ENCODE data around the gene FOXI2.

Gene FOXI2

GRCh38 chr10:127734753-127735152 is 2.2 kb upstream of the FOXI2 start:
- Histone ChIP-seq H3K36me3 (ENCODE audit: insufficient read depth, low read length) (no peaks in the 10 kb centered on the region), H3K9me2 (replicated peaks; ENCODE audit: low read depth, low read length) (no peaks in the 10 kb centered on the region), H2AFZ (ENCODE audit: low read length) (no peak overlapping the region), H3K9me3 (ENCODE audit: insufficient read depth, low read depth, low read length) (no peaks in the 10 kb centered on the region), H3K27me3 (ENCODE audit: insufficient read depth, low read length, poor library complexity, severe bottlenecking) (no peaks in the 10 kb centered on the region), H3K4me1 (ENCODE audit: insufficient read depth, low read length, poor library complexity, severe bottlenecking) (no peaks in the 10 kb centered on the region), H3K79me2 (ENCODE audit: insufficient read depth, low read length) (no peaks in the 10 kb centered on the region), H3K4me2 (ENCODE audit: low read depth, low read length, poor library complexity, severe bottlenecking) (no peak overlapping the region), H3K4me3 (ENCODE audit: low read length, poor library complexity, severe bottlenecking) (no peak overlapping the region), H3F3A (ENCODE audit: low read depth) (no peaks in the 10 kb centered on the region), H3K9ac (ENCODE audit: low read depth, low read length, poor library complexity, severe bottlenecking) (no peak overlapping the region), H4K20me1 (ENCODE audit: insufficient read depth, low read length, poor library complexity, severe bottlenecking) (no peaks in the 10 kb centered on the region)
- no peak for TF ChIP-seq CTCF (conservative IDR thresholded peaks at IDR 0.05; ENCODE audit: low read length)
- TF ChIP-seq EZH2phosphoT487 (IDR thresholded peaks at IDR 0.05; ENCODE audit: borderline replicate concordance) = no peak

GRCh38 chr10:127735156-127735555 is 1.8 kb upstream of the FOXI2 start:
- TF ChIP-seq CTCF (conservative IDR thresholded peaks at IDR 0.05; ENCODE audit: low read length) (no peak), EZH2phosphoT487 (IDR thresholded peaks at IDR 0.05; ENCODE audit: borderline replicate concordance) (no peak)
- no peaks in the 10 kb centered on the region for H3F3A ChIP-seq (ENCODE audit: low read depth)
- no peaks in the 10 kb centered on the region for H4K20me1 ChIP-seq (ENCODE audit: insufficient read depth, low read length, poor library complexity, severe bottlenecking)
- no peak overlapping the region for H3K4me3 ChIP-seq (ENCODE audit: low read length, poor library complexity, severe bottlenecking)
- H3K9me3 ChIP-seq (ENCODE audit: insufficient read depth, low read depth, low read length) = no peaks in the 10 kb centered on the region
- no peaks in the 10 kb centered on the region for H3K79me2 ChIP-seq (ENCODE audit: insufficient read depth, low read length)
- no peak overlapping the region for H3K4me2 ChIP-seq (ENCODE audit: low read depth, low read length, poor library complexity, severe bottlenecking)
- H2AFZ ChIP-seq (ENCODE audit: low read length) = no peak overlapping the region
- H3K9ac ChIP-seq (ENCODE audit: low read depth, low read length, poor library complexity, severe bottlenecking) = no peak overlapping the region
- H3K4me1 ChIP-seq (ENCODE audit: insufficient read depth, low read length, poor library complexity, severe bottlenecking) = no peaks in the 10 kb centered on the region
- H3K36me3 ChIP-seq (ENCODE audit: insufficient read depth, low read length) = no peaks in the 10 kb centered on the region
- no peaks in the 10 kb centered on the region for H3K9me2 ChIP-seq (replicated peaks; ENCODE audit: low read depth, low read length)
- no peaks in the 10 kb centered on the region for H3K27me3 ChIP-seq (ENCODE audit: insufficient read depth, low read length, poor library complexity, severe bottlenecking)

DNA sequence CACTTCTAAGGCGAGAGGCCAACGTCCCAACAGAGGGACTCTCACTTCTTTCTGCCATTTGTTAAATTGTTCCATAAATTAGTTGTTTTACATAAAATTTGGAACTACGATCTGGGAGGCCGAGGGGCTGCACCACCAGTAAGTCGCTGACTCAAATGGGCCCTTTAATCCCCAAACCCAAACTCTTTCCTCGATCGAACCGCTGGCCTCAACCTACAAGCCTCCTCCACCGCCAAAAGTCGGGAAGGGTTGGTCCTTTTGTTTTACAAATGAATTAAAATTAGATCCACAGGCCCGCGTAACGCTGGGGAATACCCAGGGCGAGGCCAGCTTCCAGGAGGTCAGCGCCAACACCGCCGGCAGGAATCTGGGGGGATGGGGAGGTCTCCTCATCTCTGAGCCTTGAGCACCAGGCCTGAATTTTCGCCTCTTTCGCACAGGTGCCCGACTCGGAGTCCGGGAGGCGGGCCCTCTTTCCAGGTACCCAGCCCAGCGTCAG is 1.2 kb upstream of the FOXI2 start:
- Histone ChIP-seq H3K27me3 (ENCODE audit: insufficient read depth, low read length, poor library complexity, severe bottlenecking) (no peaks in the 10 kb centered on the region), H3K9me3 (ENCODE audit: insufficient read depth, low read depth, low read length) (no peaks in the 10 kb centered on the region), H3K9ac (ENCODE audit: low read depth, low read length, poor library complexity, severe bottlenecking) (no peak overlapping the region), H4K20me1 (ENCODE audit: insufficient read depth, low read length, poor library complexity, severe bottlenecking) (no peaks in the 10 kb centered on the region), H3K4me1 (ENCODE audit: insufficient read depth, low read length, poor library complexity, severe bottlenecking) (no peaks in the 10 kb centered on the region), H3K36me3 (ENCODE audit: insufficient read depth, low read length) (no peaks in the 10 kb centered on the region), H3F3A (ENCODE audit: low read depth) (no peaks in the 10 kb centered on the region), H2AFZ (ENCODE audit: low read length) (no peak overlapping the region), H3K79me2 (ENCODE audit: insufficient read depth, low read length) (no peaks in the 10 kb centered on the region), H3K4me2 (ENCODE audit: low read depth, low read length, poor library complexity, severe bottlenecking) (no peak overlapping the region), H3K4me3 (ENCODE audit: low read length, poor library complexity, severe bottlenecking) (no peak overlapping the region), H3K9me2 (replicated peaks; ENCODE audit: low read depth, low read length) (no peaks in the 10 kb centered on the region)
- TF ChIP-seq EZH2phosphoT487 (IDR thresholded peaks at IDR 0.05; ENCODE audit: borderline replicate concordance) (no peak), CTCF (conservative IDR thresholded peaks at IDR 0.05; ENCODE audit: low read length) (no peak)

Measured in Loucy (cell line).